Mesenchymal stem cell (in vitro differentiated cells and primary cell): Measurements from ENCODE around the gene RNU6-1.

Source experiments
- DNase-seq: peaks from one replicate; pipeline ENCODE4 v3.0.0-alpha.2; 2013
- H2AFZ ChIP-seq: one replicate; pipeline ENCODE4 v1.6.1; 2013; ENCODE audit warnings: low read depth, mild to moderate bottlenecking, control low read depth, inconsistent platforms, low read length, moderate library complexity
- H2AK5ac ChIP-seq: 2 replicates; pipeline ENCODE4 v1.6.1; 2013; ENCODE audit warnings: low read length, moderate library complexity, mild to moderate bottlenecking, inconsistent platforms; ENCODE audit not compliant: severe bottlenecking
- H2BK120ac ChIP-seq: one replicate; pipeline ENCODE4 v1.6.1; 2013; ENCODE audit warnings: low read depth, mild to moderate bottlenecking, inconsistent platforms, low read length, moderate library complexity
- H2BK12ac ChIP-seq, 2 experiments: one replicate each; pipeline ENCODE4 v1.6.1; 2013; ENCODE audit warnings: inconsistent platforms in 2 of 2, low read length in 2 of 2, mild to moderate bottlenecking in 2 of 2, moderate library complexity in 2 of 2, control low read depth in 1 of 2
- H2BK15ac ChIP-seq: one replicate; pipeline ENCODE4 v1.6.1; 2013; ENCODE audit warnings: mild to moderate bottlenecking, low read depth, inconsistent platforms; ENCODE audit not compliant: poor library complexity, severe bottlenecking
- H2BK5ac ChIP-seq: 2 replicates; pipeline ENCODE4 v1.6.1; 2013; ENCODE audit warnings: low read depth, mild to moderate bottlenecking, low read length, control low read depth, inconsistent platforms; ENCODE audit not compliant: poor library complexity, severe bottlenecking
- H3K14ac ChIP-seq, 2 experiments: one replicate each; pipeline ENCODE4 v1.6.1; 2013; ENCODE audit warnings: inconsistent platforms in 2 of 2, low read length in 2 of 2, control low read depth in 1 of 2, mild to moderate bottlenecking in 1 of 2, moderate library complexity in 1 of 2
- H3K18ac ChIP-seq, 2 experiments: one replicate each; pipeline ENCODE4 v1.6.1; 2013; ENCODE audit warnings: inconsistent platforms in 2 of 2, low read length in 2 of 2, control low read depth in 1 of 2, low read depth in 1 of 2, mild to moderate bottlenecking in 1 of 2
- H3K23ac ChIP-seq, 2 experiments: one replicate each; pipeline ENCODE4 v1.6.1; 2013; ENCODE audit warnings: inconsistent platforms in 2 of 2, low read length in 2 of 2, mild to moderate bottlenecking in 2 of 2, moderate library complexity in 2 of 2, control low read depth in 1 of 2
- H3K27ac ChIP-seq: 2 replicates; pipeline ENCODE4 v1.5.1; 2013; ENCODE audit warnings: mild to moderate bottlenecking, moderate library complexity, low read length, control low read depth, inconsistent platforms; ENCODE audit not compliant: poor library complexity, severe bottlenecking
- H3K27me3 ChIP-seq, 2 experiments: 2 replicates each; pipeline versions ENCODE4 v1.6.1 to v1.7.0; 2013; ENCODE audit warnings: low read length in 2 of 2, mild to moderate bottlenecking in 2 of 2, moderate library complexity in 2 of 2, control low read depth in 1 of 2, inconsistent platforms in 1 of 2; ENCODE audit not compliant: control insufficient read depth in 1 of 2, insufficient read depth in 1 of 2
- H3K36me3 ChIP-seq, 2 experiments: 2 replicates each; pipeline versions ENCODE4 v1.6.1 to v1.7.0; 2013; ENCODE audit warnings: low read length in 2 of 2, control low read depth in 1 of 2, inconsistent platforms in 1 of 2, low read depth in 1 of 2, mild to moderate bottlenecking in 1 of 2; ENCODE audit not compliant: insufficient read depth in 2 of 2, control insufficient read depth in 1 of 2
- H3K4ac ChIP-seq, 2 experiments: one replicate each; pipeline ENCODE4 v1.6.1; 2013; ENCODE audit warnings: inconsistent platforms in 2 of 2, low read length in 2 of 2, mild to moderate bottlenecking in 2 of 2, moderate library complexity in 2 of 2, control low read depth in 1 of 2, low read depth in 1 of 2
- H3K4me1 ChIP-seq: 2 replicates; pipeline ENCODE4 v1.6.1; 2013; ENCODE audit warnings: low read depth, low read length, control low read depth; ENCODE audit not compliant: control insufficient read depth, insufficient read depth
- H3K4me2 ChIP-seq: 2 replicates; pipeline ENCODE4 v1.6.1; 2013; ENCODE audit warnings: low read length, mild to moderate bottlenecking, inconsistent platforms; ENCODE audit not compliant: poor library complexity, severe bottlenecking
- H3K4me3 ChIP-seq, 2 experiments: 2 replicates each; pipeline versions ENCODE4 v1.5.1 to v1.7.0; 2013; ENCODE audit warnings: low read length in 2 of 2, mild to moderate bottlenecking in 2 of 2, control low read depth in 1 of 2, low read depth in 1 of 2; ENCODE audit not compliant: insufficient read depth in 1 of 2
- H3K79me1 ChIP-seq: replicated peaks from 2 replicates; pipeline ENCODE4 v1.6.1; 2013; ENCODE audit warnings: mild to moderate bottlenecking, control low read depth, low read length, inconsistent platforms; ENCODE audit not compliant: poor library complexity, severe bottlenecking
- H3K9ac ChIP-seq: 2 replicates; pipeline ENCODE4 v1.7.0; 2013; ENCODE audit warnings: mild to moderate bottlenecking, low read length, moderate library complexity
- H3K9me3 ChIP-seq: 2 replicates; pipeline ENCODE4 v1.7.0; 2013; ENCODE audit warnings: mild to moderate bottlenecking, low read length; ENCODE audit not compliant: control insufficient read depth
- H4K8ac ChIP-seq: one replicate; pipeline ENCODE4 v1.6.1; 2013; ENCODE audit warnings: inconsistent platforms, mild to moderate bottlenecking, low read length, moderate library complexity
- H4K91ac ChIP-seq: one replicate; pipeline ENCODE4 v1.6.1; 2013; ENCODE audit warnings: mild to moderate bottlenecking, low read length, inconsistent platforms
- WGBS: methylation state at CpG from one replicate; pipeline ENCODE4 v1.1.7; 2013; ENCODE audit warnings: mixed read lengths; 5-methylcytosine and 5-hydroxymethylcytosine counted together

Gene RNU6-1

DNA sequence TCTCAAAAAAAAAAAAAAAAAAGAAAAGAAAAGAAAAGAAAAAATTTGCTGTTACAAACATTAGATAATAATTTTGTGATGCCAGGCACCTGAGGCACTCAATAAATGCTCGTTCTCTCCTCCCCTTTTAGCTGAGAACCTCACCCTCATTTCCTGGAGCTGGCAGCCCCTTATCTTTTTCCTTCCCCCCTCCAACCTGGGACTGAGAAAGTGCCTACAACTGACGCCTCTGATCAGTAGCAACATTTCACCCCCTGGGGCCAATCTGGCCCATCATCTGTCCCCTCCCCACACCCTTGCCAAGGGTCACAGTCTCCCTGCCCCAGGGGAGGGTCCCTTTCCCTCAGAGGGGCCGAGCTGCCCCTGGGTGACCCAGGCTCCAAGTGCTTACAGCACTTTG lies 12.6 kb upstream of the RNU6-1 start:
- WGBS: 75% methylated on average over 3 of the region's 3 CpGs
- Histone ChIP-seq H4K91ac (no peak overlapping the region), H3K9me3 (peaks cover 3% of the 10 kb centered on the region), H3K4ac (no peak overlapping the region), H3K79me1 (no peaks in the 10 kb centered on the region), H3K18ac (no peak overlapping the region), H2BK15ac (no peak overlapping the region), H4K8ac (no peak overlapping the region), H2BK12ac (no peak overlapping the region), H3K27me3 (peaks cover 0 to 4% of the 10 kb centered on the region in 2 experiments), H2AK5ac (no peak overlapping the region), H2BK5ac (no peak overlapping the region), H3K27ac (no peak overlapping the region), H3K9ac (no peak overlapping the region), H2AFZ (no peak overlapping the region), H3K4me2 (no peak overlapping the region), H3K23ac (no peak overlapping the region), H3K4me3 (no peak overlapping the region), H3K14ac (no peak overlapping the region), H3K4me1 (peaks cover 4% of the 10 kb centered on the region), H3K36me3 (no peaks in the 10 kb centered on the region), H2BK120ac (no peak overlapping the region)
- DNase-seq: no peak

GRCh38 chr15:67850994-67851571 lies 11.2 kb upstream of the RNU6-1 start:
- Histone ChIP-seq H2AK5ac (no peak overlapping the region), H3K9me3 (peaks cover 3% of the 10 kb centered on the region), H3K4ac (no peak overlapping the region), H3K18ac (no peak overlapping the region), H3K4me2 (no peak overlapping the region), H3K79me1 (no peaks in the 10 kb centered on the region), H2BK5ac (no peak overlapping the region), H3K27ac (no peak overlapping the region), H2AFZ (no peak overlapping the region), H3K14ac (no peak overlapping the region), H3K4me3 (no peak overlapping the region), H3K27me3 (peaks cover 0 to 5% of the 10 kb centered on the region in 2 experiments), H4K8ac (no peak overlapping the region), H3K9ac (no peak overlapping the region), H2BK120ac (no peak overlapping the region), H3K23ac (no peak overlapping the region), H2BK15ac (no peak overlapping the region), H4K91ac (no peak overlapping the region), H3K36me3 (no peaks in the 10 kb centered on the region), H3K4me1 (peaks cover 4% of the 10 kb centered on the region), H2BK12ac (no peak overlapping the region)
- WGBS: 81% methylated on average over 3 of the region's 4 CpGs
- no peak for DNase-seq

DNA sequence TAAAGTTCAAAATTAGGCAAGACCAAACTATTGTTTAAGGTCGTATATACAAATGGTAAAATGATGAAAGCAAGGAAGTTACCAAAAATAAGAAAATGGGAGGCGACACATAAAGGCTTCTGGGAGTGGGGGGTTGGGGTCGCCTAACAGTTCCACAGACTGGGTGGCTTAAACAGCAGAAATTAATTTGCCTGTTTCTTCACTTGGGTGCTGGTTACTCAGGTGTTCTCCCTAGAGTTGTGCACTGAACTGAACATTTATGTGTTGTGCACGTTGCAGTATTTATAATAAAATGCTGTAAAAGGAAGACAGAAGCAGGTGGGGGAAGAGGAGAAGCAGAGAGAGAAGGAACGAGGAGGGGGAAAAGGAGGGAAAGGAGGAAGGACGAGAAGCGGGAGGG lies 10.5 kb upstream of the RNU6-1 start:
- 82% methylated on average over 7 of the region's 7 CpGs for WGBS
- H3K27me3 ChIP-seq: peaks cover 0 to 5% of the 10 kb centered on the region in 2 experiments

DNA sequence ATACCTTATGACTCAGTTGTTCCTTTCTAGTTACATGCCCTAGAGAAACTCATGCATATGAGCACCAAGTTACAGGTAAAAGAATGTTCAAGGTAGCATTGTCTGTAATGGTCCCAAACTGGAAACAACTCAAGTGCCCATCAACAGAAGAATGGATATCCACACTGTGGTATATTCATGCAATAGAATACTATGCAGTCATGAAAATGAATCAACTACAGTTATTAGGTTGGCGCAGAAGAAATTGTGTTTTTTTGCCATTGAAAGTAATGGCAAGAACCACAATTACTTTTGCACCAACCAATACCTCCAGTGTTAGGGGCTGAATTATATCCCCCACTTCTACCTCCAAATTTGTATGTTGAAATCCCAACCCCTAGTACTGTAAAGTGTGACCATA lies 9.7 kb upstream of the RNU6-1 start:
- Histone ChIP-seq H3K79me1 (no peaks in the 10 kb centered on the region), H2BK15ac (no peak overlapping the region), H3K27me3 (peaks cover 0 to 5% of the 10 kb centered on the region in 2 experiments), H3K23ac (no peak overlapping the region), H3K36me3 (no peaks in the 10 kb centered on the region), H3K18ac (no peak overlapping the region), H3K27ac (no peak overlapping the region), H3K4ac (no peak overlapping the region), H2BK120ac (no peak overlapping the region), H3K4me2 (no peak overlapping the region), H2BK5ac (no peak overlapping the region), H3K4me1 (peaks cover 3% of the 10 kb centered on the region), H3K4me3 (no peak overlapping the region), H3K9me3 (peaks cover 3% of the 10 kb centered on the region), H4K91ac (no peak overlapping the region), H2AFZ (no peak overlapping the region), H3K9ac (no peak overlapping the region), H3K14ac (no peak overlapping the region), H4K8ac (no peak overlapping the region), H2BK12ac (no peak overlapping the region), H2AK5ac (no peak overlapping the region)
- 100% methylated on average over 1 of the region's 1 CpG for WGBS
- DNase-seq: no peak

More for the DNA sequence above, 10.5 kb upstream of the RNU6-1 start:
- peaks cover 4% of the 10 kb centered on the region for H3K4me1 ChIP-seq
- no peak for DNase-seq
- peaks cover 3% of the 10 kb centered on the region for H3K9me3 ChIP-seq
- H3K36me3 ChIP-seq: no peaks in the 10 kb centered on the region
- no peak overlapping the region for H2BK120ac ChIP-seq
- no peak overlapping the region for H2BK15ac ChIP-seq
- no peak overlapping the region for H3K27ac ChIP-seq
- H4K8ac ChIP-seq: no peak overlapping the region
- H2AFZ ChIP-seq: no peak overlapping the region
- no peak overlapping the region for H3K14ac ChIP-seq
- no peak overlapping the region for H3K9ac ChIP-seq
- H2AK5ac ChIP-seq: no peak overlapping the region
- H3K4ac ChIP-seq: no peak overlapping the region
- H3K4me3 ChIP-seq: no peak overlapping the region
- no peak overlapping the region for H4K91ac ChIP-seq
- no peak overlapping the region for H3K4me2 ChIP-seq
- H3K23ac ChIP-seq: no peak overlapping the region
- no peak overlapping the region for H3K18ac ChIP-seq
- H2BK5ac ChIP-seq: no peak overlapping the region
- H2BK12ac ChIP-seq: no peak overlapping the region
- H3K79me1 ChIP-seq: no peaks in the 10 kb centered on the region
